HG03558 (cell line): ENCODE data around the gene ZSWIM8.
"Not testable (repeated sequence)": the region's sequence is repeated elsewhere in the genome, so short reads cannot be mapped to it uniquely, and the experiment has no call there.

Experiments
- ATAC-seq: cut with Tn5 transposase; IDR thresholded peaks from one replicate; pipeline ENCODE4 v1.9.1; 2021; ENCODE audit warnings: moderate number of reproducible peaks; ENCODE audit not compliant: unreplicated experiment; ENCODE audit errors: extremely low read depth

Gene ZSWIM8

DNA sequence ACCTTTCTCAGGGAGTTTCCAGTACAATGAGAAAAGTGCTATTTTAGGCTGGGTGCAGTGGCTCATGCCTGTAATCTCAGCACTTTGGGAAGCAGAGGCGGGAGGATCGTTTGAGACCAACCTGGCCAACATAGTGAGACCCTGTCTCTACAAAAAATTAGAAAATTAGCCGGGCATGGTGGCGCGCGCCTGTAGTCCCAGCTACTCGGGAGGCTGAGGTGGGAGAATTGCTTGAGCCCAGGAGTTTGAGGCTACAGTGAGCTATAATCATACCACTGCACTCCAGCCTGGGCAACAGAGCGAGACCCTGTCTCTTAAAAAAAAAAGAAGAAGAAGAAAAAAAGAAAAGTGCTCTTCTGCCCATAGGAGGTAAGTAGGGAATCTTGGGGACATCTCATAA, 10.6 kb downstream of the ZSWIM8 start:
- ATAC-seq: not testable (repeated sequence)

DNA sequence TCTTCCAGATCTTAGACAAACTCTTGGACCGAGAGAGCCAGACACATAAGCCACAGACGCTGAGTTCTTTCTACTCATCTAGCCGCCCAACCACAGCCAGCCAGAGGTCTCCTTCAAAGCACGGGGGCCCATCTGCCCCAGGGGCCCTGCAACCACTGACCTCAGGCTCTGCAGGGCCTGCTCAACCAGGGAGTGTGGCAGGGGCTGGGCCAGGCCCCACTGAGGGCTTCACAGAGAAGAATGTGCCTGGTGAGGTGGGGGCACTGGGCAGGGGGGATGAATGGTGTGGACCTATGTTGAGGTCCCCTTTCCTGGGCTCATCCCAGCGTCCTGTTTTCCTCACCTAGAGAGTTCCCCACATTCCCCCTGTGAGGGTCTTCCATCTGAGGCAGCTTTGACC, 11.4 kb downstream of the ZSWIM8 start:
- ATAC-seq: no peak

DNA sequence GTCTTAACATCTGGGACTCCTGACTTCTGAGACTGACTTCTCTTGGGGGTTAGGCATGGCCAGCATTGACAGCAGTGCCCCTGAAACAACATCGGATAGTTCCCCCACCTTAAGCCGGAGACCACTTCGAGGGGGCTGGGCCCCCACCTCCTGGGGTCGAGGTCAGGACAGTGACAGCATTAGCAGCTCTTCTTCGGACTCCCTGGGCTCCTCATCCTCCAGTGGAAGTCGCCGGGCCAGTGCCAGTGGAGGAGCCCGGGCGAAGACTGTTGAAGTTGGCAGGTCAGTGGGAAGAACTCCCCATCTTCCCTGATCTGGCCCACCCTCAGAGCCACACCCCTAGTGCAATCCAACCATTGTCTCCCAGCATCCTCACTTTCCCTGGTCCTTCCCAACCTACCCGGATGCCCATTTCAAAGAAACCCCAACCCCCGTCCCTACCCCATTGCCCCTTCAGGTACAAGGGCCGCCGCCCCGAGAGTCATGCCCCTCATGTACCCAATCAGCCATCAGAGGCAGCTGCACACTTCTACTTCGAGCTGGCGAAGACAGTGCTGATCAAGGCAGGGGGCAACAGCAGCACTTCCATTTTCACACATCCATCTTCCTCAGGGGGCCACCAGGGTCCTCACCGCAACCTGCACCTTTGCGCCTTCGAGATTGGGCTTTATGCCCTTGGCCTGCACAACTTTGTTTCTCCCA, 12.1 kb downstream of the ZSWIM8 start:
- no peak for ATAC-seq

DNA sequence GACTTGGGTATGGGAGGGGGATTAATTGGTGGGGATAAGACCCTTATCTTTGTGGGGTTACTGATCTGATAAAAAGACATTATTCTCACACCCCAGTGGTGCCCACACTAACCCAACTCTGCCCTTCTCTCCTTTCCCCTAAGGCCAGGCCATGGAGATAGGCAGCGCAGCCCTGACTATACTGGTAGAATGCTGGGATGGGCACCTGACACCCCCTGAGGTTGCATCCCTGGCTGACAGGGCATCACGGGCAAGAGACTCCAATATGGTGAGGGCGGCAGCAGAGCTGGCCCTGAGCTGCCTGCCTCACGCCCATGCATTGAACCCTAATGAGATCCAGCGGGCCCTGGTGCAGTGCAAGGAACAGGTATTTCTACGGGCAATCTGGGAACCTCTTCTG, 12.7 kb downstream of the ZSWIM8 start:
- no peak for ATAC-seq

DNA sequence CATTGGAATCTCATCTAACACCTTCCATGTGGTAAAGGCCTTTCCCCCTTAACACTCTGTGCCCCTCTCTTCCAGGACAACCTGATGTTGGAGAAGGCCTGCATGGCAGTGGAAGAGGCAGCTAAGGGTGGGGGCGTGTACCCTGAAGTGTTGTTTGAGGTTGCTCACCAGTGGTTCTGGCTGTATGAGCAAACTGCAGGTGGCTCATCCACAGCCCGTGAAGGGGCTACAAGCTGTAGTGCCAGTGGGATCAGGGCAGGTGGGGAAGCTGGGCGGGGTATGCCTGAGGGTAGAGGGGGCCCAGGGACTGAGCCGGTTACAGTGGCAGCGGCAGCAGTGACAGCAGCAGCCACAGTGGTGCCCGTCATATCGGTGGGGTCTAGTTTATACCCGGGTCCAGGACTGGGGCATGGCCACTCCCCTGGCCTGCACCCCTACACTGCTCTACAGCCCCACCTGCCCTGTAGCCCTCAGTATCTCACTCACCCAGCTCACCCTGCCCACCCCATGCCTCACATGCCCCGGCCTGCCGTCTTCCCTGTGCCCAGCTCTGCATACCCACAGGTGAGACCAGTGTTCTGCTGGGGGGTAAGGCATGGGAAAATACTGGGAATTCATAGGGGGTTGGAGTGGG, 13.6 kb downstream of the ZSWIM8 start:
- ATAC-seq: no peak

DNA sequence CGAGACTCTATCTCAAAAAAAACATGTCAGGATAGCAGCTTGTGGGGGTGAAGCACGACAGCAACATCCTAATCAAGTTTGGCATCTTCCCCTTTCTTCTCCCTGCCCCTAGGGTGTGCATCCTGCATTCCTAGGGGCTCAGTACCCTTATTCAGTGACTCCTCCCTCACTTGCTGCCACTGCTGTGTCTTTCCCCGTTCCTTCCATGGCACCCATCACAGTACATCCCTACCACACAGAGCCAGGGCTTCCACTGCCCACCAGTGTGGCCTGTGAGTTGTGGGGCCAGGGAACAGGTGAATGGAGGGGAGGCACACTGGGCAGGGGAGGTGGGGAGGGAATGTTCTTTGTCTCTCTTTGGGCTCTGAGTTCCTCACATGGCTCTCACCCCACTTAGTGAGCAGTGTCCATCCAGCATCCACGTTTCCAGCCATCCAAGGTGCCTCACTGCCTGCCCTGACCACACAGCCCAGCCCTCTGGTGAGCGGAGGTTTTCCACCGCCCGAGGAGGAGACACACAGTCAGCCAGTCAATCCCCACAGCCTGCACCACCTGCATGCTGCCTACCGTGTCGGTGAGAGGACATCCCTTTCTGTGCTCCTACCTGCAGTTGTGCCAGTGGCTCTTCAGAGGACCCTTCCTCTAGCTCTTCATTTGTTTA, 14.6 kb downstream of the ZSWIM8 start:
- no peak for ATAC-seq

DNA sequence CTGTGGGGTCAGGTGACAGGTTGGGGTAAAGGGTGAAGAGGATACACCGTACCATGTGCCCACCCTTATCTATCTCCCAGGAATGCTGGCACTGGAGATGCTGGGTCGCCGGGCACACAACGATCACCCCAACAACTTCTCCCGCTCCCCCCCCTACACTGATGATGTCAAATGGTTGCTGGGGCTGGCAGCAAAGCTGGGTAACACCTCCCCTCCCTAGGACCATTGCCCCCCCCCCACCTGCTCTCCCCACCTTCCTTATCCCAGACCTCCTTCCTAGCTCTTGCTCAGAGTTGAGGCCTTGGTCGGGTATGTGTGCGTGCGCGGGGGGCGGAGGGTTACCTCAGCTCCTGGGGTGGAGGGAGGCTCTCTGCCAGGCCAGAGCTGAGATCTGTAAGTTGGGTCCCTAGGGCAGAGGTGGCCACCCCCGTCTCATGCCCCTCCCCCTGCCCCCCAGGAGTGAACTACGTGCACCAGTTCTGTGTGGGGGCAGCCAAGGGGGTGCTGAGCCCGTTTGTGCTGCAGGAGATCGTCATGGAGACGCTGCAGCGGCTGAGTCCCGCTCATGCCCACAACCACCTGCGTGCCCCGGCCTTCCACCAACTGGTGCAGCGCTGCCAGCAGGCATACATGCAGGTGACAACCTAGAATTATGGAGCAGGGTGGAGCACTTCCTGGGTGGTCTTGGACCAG, 15.3 kb downstream of the ZSWIM8 start:
- no peak for ATAC-seq

DNA sequence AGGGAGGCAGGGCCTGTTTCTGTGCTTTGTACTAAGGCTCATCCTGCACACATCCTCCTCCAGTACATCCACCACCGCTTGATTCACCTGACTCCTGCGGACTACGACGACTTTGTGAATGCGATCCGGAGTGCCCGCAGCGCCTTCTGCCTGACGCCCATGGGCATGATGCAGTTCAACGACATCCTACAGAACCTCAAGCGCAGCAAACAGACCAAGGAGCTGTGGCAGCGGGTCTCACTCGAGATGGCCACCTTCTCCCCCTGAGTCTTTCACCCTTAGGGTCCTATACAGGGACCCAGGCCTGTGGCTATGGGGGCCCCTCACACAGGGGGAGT, 15.8 kb downstream of the ZSWIM8 start:
- ATAC-seq: no peak

DNA sequence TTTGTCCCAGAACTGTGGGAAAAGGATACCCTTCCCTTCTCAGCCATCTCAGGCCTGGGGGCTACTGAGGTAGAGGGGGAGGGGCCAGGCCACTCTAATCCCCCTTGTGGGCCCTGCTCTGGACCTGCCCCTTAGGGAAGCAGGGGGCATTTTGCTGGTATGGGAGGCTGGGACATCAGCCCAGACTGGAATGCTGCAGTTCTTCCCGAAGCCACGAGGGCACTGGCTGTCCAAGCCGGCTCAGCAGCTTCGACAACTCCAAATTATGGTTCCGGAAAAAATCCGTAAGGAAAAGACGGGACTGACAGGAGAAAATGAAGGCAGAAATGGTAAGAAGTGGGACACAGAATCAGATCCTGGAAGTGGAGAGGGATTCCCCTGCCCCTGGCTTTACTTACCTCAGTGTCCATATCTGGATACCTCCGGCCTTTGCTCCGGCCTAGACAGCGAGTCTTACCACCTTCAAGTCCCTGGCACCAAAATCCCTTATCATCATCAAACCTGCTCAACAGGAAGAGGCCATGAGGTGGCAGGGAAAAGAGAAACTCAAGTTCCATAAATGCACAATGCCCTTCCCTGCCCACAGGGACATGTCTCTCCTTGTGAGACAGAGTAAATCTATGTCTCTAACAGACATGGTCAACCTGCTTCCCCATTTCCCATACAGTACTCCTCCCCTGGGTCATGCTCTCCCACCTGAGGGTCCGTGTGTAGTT, 17.0 kb downstream of the ZSWIM8 start:
- no peak for ATAC-seq

DNA sequence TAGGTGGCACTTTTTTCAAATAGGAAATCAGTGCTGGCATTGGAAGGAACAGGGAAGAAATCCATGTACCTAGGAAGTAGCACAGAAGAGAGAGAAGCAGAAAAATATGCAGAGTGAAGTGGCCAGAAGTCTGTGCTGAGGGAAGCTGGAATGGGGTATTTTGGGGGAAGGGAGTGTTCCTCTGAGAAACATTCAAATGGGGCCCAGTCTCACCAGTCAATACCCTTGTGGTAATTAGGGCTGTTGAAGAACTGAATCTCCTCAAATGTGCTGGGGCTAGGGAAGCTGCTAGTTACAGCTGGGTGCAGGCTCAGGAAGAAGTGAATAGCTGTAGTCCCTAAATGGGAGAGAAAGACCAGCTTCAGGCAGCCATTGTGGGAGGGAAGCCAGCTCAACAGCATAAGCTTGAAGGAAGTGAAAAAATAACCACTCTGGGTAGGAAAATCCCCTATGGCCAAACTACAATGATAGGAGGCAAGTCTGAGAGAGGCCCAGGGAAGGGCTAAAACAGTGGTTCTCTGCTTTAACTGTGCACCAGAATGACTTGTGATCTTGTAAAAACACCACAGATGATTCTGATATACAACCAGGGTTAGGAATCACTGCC, 18.4 kb downstream of the ZSWIM8 start:
- no peak for ATAC-seq

DNA sequence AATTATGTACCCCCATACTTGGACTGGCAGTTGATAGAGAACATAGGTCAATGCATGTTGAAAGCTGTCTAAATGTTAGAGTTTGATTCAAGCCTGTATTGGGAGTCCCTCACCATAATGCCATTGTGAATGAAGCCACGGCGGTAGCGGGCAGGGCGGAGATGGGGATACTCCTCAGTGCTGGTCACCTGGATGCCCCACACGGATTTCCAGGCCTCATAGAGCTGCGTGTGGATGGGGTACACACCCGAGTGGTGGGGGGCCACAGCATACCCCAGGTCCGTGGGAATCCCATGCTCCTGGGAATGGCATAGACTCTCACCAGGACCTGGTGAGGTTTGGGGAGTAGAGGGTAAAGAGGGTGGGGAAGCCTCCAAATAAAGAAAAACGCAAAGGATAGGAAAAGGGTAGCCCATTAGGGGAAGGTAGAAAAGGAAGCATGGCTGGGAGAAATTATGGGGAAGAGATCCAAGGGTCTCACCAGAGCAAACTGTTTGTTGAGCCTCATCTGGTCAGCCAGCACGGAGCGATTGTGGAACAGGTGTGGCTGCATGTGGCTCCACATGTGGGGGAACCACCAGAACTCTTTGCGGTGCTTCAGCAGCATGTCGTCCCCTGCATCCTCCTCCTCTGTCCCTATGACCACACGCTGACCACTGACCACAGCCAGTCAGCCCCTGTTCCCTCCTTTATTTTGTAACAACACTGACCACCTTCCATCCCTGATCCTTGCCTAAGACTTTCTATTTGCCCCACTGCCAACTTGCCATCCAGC, 21.0 kb downstream of the ZSWIM8 start:
- no peak for ATAC-seq

DNA sequence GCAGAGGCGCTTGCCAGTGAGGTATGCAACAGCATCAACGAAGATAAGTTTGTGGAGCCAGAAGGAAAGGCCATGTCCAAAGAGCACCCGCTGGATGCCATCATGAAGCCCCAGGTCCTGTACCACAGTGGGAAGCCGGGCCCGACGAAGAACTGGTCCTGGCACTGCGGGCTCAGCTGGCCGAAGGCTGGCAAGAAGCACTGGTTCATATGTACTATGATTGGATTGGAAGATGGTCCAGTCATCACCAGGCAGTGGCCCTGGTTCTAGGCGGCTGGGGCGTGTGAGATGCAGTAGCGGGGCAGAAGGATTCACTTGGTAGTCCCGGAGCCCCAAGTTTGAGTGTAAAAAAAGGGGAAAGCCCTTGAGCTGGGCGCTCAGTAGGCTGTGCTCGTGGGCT, 22.1 kb downstream of the ZSWIM8 start:
- no peak for ATAC-seq

DNA sequence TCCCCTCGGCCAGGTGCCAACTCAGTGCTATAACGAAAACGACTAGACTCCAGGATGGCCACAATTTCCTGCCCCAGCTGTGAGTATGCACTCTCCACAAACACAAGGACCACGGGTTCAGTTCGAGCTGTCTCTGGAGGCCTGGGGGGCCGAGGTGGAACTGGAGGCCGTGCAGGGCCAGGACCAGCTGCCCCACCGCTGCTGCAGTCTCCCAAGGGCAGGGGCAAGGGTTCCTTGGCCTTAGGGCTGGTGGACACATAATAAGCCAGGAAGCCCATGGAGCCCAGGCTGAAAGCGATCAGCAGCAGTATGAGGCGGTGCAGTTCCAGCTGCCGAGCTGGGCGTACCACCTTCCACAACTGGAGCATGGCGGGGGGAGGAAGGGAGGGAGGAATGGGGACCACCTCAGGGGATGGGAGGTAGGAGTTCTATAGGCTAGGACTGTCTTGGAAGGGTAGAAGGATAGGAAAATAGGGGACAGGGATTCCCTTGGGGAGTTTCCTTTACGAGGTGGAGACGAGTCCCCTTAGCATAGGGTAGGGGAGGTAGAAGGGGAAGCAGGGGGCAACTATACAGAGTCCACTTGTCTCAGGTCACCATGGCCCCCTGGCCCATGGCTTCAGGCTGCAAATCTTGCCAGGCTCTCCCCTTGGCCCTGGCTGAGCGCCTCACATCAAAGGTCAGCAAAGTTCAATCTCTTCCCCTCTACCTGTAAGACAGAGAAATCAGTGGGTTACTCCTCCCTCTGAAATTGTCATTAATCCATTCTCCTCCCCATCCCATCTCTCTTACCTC, 22.8 kb downstream of the ZSWIM8 start:
- ATAC-seq: no peak

DNA sequence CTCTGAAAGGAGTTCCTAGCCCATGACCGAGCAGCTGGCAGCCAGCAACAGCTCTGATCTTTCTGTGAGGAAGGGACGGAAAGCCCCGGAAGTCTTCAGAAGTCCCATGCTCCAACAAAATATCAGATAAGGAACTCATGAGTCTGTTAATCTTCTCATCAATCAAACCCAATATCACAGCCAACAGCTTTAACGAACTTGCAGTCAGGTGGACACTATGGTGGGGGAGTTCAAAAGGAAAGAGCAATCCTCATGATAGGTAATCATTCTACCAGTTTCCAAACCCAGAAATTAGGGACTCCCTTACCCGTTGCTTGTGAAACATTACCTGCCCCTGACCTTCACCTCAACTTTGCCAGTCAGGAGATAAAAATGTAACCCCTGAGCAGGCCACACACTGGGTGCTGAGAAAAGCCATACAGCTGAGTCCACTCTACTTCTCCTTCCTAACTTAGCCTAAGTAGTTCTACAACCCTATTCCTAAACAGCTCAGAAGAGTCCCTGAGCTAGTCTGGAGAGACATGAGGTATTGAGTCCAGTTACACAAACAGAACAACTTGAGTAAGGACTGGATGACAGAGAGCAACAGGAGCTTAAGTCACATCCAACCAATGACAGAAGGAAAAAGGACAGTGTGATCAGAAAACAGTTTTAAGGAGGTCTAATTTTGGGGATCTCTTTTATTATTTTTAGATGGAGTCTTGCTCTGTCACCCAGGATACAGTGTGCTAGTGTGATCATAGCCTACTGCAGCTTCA, 23.8 kb downstream of the ZSWIM8 start:
- ATAC-seq: no peak

DNA sequence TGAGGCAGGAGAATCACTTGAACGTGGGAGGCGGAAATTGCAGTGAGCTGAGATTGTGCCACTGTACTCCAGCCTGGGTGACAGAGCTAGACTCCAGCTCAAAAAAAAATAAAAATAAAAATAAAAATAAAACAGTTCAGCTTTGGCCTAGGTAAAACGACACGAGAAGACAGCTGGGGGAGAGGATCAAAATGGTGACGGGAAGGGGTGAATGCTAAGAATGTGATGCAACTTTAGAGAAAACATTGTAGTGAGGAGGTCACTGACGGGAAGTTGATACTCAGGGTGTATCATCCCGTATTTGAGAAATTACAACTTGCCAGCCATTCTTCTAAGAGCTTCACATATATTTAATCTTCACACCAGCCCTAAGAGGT, 24.9 kb downstream of the ZSWIM8 start:
- ATAC-seq: no peak

DNA sequence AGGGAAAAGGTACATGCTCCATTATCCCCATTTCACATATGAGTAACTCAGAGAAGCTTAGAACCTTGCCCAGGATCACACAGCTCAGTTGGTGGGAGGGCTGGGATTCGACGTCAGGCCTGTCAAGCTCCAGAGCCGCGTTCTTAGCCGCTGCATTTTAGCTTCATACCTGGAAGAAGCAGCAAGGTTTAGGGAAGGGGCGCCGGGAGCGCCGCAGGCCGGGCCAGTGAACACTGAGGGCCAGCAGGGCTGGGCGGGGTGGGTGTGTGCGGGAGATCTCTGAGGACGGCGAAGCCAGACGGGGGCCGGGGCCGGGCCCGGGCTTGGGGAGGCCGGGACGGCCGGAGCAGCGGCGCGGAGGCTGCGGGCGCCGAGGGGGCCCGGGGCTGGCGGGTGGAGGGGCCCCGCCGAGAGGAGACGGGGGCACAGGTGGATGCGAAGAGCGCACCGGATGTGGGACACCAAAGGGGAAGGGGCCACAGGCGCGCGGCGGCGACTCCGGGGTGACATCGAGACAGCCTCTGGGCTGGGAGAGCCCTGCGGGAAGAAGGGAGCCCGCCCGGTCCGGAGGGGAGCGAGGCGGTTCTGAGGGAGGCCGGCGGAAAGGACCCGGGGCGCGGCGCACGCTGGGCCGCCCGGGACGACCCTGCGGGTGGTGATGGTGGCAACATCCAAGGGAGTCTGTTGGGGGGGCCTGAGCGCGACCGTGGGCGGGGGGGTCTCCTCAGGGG, 25.5 kb downstream of the ZSWIM8 start:
- no peak for ATAC-seq

DNA sequence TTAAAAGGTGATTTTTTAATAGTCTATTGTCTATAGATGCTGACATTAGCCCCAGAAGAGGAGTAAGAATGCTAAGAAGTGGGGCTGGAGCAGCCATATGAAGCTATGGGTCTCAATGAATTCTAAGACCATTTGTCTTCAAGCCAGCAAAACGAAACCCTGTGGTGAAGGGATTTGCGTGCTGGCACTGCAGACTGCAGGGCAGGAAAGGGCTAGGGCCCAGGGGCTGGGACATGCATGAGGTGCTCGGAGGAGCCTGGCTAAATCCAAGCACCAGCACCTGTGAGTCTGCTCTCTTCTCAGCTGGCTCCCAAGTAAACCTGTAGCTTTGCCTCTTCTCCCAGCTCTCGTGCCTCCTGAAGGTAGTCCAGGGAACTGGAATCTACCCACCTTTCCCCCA, 27.3 kb downstream of the ZSWIM8 start:
- ATAC-seq: no peak
